K562 (cell line): ENCODE results near the gene HPCAL1. TPM values are rescaled to one million over a fixed set of nuclear protein-coding genes. Genes with fewer than 3 reads are reported as not detected.

Source experiments
- ETV6 ChIP-seq, 3 experiments: fragments of 150-350 bp in 1 of 3; sonication (generic) in 1 of 3; formaldehyde crosslinking in 1 of 3; IDR thresholded peaks; 2 replicates each; pipeline versions ENCODE4 v1.6.1 to v1.8.0; 2014 to 2022; ENCODE audit warnings: borderline replicate concordance in 2 of 3, low read depth in 2 of 3, antibody characterized with exemption in 1 of 3, low read length in 1 of 3, mild to moderate bottlenecking in 1 of 3, missing genetic modification reagents in 1 of 3
- MEF2D ChIP-seq: conservative IDR thresholded peaks from 2 replicates; pipeline ENCODE4 v1.6.1; 2016; ENCODE audit warnings: low read depth, missing genetic modification characterization, missing compliant biosample characterization
- NFE2 ChIP-seq: IDR thresholded peaks from 2 replicates; pipeline ENCODE4 v1.6.1; 2014; ENCODE audit warnings: antibody characterized with exemption, low read depth
- polyA plus RNA-seq, 8 experiments: library from polyadenylated mRNA; depleted of rRNA in 4 of 8; stranded (reverse) in 5 of 8; unstranded in 3 of 8; fragments of >200 nt; fragmentation: Nextera tagmentation in 2 of 8; fragmentation: Illumina TruSeq in 1 of 8; extraction: Ambion mirVana in 2 of 8; extraction: Trizol in 1 of 8; gene quantifications; 2 replicates each; pipeline versions ENCODE4 v1.2.1 to v1.2.3, GENCODE V29; 2011 to 2014; ENCODE audit warnings: inconsistent platforms in 1 of 8, missing spikeins in 1 of 8
- total RNA-seq, 7 experiments: library from RNA; depleted of rRNA in 6 of 7; stranded (reverse); fragments of >200 nt in 6 of 7; fragmentation: Illumina TruSeq in 2 of 7; extraction: Trizol in 2 of 7; gene quantifications; 2 replicates each; pipeline versions ENCODE4 v1.2.1 to v1.2.3, GENCODE V29; 2011 to 2021; ENCODE audit warnings: low replicate concordance in 1 of 7
- TF ChIP-seq, protein P1 (sequence below), 2 experiments: fragments of 450-650 bp; IDR thresholded peaks; 2 replicates each; pipeline ENCODE4 v1.6.1; 2016; ENCODE audit warnings: mild to moderate bottlenecking in 2 of 2, borderline replicate concordance in 1 of 2, low read depth in 1 of 2, moderate library complexity in 1 of 2
- TF ChIP-seq, protein P2 (sequence below): sonication (generic); formaldehyde crosslinking; IDR thresholded peaks from 2 replicates; pipeline ENCODE4 v1.8.1; 2022; ENCODE audit warnings: missing genetic modification reagents
- TF ChIP-seq, protein P3 (sequence below): fragments of 250-450 bp; sonication (Bioruptor Pico); IDR thresholded peaks from 2 replicates; pipeline ENCODE4 v1.5.0; 2020; ENCODE audit warnings: mild to moderate bottlenecking
- TF ChIP-seq, protein P4 (sequence below): fragments of 250-450 bp; sonication (Bioruptor Pico); IDR thresholded peaks from 2 replicates; pipeline ENCODE4 v1.8.0; 2022; ENCODE audit warnings: inconsistent platforms, mild to moderate bottlenecking, moderate library complexity, borderline replicate concordance
- TF ChIP-seq, protein P5 (sequence below): sonication (generic); formaldehyde crosslinking; IDR thresholded peaks from 2 replicates; pipeline ENCODE4 v1.8.1; 2023; ENCODE audit warnings: missing genetic modification reagents, mild to moderate bottlenecking, borderline replicate concordance

Gene HPCAL1
- total and polyA plus RNA-seq, 9 of the 15 experiments (the other 6 are each of a cell fraction or from before 2014, with no cell fraction given): 2.7 to 65.5 (median 23.9) TPM

DNA sequence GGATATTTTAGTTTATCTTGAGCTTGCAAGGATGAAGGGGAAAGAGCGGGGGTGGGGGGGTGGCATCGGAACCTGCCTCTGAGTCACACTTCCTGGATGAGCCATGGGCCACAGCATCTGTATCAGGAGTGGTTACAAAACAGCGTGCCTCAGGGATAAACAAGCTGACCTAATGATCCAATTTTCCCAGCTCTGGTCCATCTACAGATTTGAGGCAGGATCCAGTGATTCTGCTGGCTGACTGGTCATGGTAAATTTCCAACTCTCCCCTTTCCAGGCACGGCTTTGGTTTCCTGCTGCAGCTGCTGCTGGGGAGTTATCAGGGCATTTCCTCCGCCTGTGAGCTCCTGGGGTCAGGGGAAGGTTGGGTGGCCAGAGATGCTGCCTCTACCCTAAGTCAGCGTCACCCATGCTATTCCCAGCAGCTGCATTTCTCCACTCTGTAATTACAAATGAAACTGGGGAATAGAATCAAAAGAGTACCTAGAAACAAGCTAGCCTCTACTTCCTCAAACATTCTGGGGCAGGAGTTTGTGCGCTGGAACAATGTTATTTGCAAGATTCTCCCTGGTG is 4.7 kb upstream of the HPCAL1 start (continued):
- TF ChIP-seq, protein P1, sequence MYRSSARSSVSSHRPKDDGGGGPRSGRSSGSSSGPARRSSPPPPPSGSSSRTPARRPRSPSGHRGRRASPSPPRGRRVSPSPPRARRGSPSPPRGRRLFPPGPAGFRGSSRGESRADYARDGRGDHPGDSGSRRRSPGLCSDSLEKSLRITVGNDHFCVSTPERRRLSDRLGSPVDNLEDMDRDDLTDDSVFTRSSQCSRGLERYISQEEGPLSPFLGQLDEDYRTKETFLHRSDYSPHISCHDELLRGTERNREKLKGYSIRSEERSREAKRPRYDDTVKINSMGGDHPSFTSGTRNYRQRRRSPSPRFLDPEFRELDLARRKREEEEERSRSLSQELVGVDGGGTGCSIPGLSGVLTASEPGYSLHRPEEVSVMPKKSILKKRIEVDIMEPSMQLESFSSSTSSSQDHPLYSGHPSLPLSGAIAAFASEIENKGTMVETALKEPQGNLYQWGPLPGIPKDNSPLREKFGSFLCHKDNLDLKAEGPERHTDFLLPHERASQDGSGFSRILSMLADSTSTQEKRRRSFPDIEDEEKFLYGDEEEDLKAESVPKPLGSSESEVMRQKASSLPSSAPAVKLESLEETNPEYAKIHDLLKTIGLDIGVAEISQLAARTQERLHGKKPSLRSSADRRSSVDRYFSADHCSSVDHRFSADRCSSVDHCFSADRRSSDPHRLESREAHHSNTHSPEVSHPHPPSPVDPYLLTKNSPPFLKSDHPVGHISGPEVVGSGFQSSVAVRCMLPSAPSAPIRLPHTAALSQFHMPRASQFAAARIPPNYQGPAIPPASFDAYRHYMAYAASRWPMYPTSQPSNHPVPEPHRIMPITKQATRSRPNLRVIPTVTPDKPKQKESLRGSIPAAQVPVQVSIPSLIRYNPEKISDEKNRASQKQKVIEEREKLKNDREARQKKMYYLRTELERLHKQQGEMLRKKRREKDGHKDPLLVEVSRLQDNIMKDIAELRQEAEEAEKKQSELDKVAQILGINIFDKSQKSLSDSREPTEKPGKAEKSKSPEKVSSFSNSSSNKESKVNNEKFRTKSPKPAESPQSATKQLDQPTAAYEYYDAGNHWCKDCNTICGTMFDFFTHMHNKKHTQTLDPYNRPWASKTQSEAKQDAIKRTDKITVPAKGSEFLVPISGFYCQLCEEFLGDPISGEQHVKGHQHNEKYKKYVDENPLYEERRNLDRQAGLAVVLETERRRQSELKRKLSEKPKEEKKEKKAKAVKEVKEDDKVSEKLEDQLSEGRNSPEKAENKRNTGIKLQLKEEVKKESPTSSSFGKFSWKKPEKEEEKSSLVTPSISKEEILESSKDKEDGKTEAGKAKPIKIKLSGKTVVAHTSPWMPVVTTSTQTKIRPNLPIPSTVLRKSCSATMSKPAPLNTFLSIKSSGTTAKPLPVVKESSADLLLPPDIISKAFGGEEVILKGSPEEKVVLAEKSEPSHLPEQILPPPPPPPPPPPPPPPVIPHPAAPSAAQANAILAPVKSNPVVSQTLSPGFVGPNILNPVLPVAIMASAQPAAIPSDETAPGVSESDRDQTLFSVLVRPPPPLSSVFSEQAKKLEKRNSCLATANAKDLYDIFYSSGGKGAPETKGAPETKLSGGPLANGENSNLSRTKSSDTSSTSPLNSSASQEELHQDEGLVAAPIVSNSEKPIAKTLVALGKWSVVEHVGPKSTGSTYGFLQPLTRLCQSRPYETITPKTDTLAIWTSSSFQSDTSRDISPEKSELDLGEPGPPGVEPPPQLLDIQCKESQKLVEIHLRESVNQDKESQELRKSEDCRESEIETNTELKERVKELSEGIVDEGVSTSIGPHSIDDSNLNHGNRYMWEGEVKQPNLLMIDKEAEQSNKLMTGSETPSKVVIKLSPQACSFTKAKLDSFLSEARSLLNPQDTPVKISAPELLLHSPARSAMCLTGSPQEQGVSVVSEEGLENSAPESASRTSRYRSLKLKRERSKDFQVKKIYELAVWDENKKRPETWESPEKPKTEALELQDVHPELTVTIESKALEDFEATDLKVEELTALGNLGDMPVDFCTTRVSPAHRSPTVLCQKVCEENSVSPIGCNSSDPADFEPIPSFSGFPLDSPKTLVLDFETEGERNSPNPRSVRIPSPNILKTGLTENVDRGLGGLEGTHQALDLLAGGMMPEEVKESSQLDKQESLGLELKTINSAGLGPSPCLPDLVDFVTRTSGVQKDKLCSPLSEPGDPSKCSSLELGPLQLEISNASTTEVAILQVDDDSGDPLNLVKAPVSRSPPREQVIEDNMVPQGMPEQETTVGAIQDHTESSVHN (IDR thresholded peaks at IDR 0.05; ENCODE audit: borderline replicate concordance in 1 of 2, low read depth in 1 of 2): no peak
- TF ChIP-seq ETV6 (IDR thresholded peaks at IDR 0.05; ENCODE audit: borderline replicate concordance in 1 of 2, low read depth in 2 of 2, low read length in 1 of 2) (peak; percentile 51 to 59; a peak in 2 of 4 replicates), ETV6 (CRISPR knock-in tag; IDR thresholded peaks at IDR 0.05; ENCODE audit: borderline replicate concordance) (no peak), NFE2 (no peak), MEF2D (no peak)
- TF ChIP-seq, protein P2, sequence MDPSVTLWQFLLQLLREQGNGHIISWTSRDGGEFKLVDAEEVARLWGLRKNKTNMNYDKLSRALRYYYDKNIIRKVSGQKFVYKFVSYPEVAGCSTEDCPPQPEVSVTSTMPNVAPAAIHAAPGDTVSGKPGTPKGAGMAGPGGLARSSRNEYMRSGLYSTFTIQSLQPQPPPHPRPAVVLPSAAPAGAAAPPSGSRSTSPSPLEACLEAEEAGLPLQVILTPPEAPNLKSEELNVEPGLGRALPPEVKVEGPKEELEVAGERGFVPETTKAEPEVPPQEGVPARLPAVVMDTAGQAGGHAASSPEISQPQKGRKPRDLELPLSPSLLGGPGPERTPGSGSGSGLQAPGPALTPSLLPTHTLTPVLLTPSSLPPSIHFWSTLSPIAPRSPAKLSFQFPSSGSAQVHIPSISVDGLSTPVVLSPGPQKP (CRISPR knock-in tag): no peak
- TF ChIP-seq, protein P3, sequence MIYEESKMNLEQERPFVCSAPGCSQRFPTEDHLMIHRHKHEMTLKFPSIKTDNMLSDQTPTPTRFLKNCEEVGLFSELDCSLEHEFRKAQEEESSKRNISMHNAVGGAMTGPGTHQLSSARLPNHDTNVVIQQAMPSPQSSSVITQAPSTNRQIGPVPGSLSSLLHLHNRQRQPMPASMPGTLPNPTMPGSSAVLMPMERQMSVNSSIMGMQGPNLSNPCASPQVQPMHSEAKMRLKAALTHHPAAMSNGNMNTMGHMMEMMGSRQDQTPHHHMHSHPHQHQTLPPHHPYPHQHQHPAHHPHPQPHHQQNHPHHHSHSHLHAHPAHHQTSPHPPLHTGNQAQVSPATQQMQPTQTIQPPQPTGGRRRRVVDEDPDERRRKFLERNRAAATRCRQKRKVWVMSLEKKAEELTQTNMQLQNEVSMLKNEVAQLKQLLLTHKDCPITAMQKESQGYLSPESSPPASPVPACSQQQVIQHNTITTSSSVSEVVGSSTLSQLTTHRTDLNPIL: no peak
- TF ChIP-seq, protein P4, sequence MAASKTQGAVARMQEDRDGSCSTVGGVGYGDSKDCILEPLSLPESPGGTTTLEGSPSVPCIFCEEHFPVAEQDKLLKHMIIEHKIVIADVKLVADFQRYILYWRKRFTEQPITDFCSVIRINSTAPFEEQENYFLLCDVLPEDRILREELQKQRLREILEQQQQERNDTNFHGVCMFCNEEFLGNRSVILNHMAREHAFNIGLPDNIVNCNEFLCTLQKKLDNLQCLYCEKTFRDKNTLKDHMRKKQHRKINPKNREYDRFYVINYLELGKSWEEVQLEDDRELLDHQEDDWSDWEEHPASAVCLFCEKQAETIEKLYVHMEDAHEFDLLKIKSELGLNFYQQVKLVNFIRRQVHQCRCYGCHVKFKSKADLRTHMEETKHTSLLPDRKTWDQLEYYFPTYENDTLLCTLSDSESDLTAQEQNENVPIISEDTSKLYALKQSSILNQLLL (CRISPR knock-in tag): no peak
- TF ChIP-seq, protein P5, sequence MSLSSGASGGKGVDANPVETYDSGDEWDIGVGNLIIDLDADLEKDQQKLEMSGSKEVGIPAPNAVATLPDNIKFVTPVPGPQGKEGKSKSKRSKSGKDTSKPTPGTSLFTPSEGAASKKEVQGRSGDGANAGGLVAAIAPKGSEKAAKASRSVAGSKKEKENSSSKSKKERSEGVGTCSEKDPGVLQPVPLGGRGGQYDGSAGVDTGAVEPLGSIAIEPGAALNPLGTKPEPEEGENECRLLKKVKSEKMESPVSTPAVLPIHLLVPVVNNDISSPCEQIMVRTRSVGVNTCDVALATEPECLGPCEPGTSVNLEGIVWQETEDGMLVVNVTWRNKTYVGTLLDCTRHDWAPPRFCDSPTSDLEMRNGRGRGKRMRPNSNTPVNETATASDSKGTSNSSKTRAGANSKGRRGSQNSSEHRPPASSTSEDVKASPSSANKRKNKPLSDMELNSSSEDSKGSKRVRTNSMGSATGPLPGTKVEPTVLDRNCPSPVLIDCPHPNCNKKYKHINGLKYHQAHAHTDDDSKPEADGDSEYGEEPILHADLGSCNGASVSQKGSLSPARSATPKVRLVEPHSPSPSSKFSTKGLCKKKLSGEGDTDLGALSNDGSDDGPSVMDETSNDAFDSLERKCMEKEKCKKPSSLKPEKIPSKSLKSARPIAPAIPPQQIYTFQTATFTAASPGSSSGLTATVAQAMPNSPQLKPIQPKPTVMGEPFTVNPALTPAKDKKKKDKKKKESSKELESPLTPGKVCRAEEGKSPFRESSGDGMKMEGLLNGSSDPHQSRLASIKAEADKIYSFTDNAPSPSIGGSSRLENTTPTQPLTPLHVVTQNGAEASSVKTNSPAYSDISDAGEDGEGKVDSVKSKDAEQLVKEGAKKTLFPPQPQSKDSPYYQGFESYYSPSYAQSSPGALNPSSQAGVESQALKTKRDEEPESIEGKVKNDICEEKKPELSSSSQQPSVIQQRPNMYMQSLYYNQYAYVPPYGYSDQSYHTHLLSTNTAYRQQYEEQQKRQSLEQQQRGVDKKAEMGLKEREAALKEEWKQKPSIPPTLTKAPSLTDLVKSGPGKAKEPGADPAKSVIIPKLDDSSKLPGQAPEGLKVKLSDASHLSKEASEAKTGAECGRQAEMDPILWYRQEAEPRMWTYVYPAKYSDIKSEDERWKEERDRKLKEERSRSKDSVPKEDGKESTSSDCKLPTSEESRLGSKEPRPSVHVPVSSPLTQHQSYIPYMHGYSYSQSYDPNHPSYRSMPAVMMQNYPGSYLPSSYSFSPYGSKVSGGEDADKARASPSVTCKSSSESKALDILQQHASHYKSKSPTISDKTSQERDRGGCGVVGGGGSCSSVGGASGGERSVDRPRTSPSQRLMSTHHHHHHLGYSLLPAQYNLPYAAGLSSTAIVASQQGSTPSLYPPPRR (CRISPR knock-in tag): no peak
